SHP77 treated with DMSO at 0.1 percent for 48 hours (cell line): ENCODE results near the gene FHIP2A.
"Not testable (repeated sequence)": the region's sequence is repeated elsewhere in the genome, so short reads cannot be mapped to it uniquely, and the experiment has no call there.

Experiments
- DNase-seq: peaks from one replicate; lab custom pipeline; 2025; lab: John Stamatoyannopoulos, UW

Gene FHIP2A

DNA sequence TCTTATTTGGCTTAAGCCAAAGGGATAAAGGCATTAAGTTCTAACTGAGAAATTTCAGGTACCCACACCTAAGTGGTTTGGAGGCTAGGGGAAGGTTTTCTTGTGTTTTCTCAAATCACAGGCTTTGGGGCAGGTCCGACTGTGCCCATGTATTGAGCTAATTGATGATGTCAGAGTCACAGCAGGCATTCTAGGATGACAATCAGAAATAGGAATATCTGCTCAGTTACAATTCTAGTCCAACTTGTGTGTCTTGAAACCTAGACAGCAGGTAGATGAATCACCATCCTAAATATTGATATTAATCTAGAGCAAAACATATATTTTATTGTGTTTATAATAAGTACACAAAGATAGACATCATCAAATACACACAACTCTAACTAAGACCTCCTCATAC is 2.3 kb upstream of the FHIP2A start:
- DNase-seq, result no peak

DNA sequence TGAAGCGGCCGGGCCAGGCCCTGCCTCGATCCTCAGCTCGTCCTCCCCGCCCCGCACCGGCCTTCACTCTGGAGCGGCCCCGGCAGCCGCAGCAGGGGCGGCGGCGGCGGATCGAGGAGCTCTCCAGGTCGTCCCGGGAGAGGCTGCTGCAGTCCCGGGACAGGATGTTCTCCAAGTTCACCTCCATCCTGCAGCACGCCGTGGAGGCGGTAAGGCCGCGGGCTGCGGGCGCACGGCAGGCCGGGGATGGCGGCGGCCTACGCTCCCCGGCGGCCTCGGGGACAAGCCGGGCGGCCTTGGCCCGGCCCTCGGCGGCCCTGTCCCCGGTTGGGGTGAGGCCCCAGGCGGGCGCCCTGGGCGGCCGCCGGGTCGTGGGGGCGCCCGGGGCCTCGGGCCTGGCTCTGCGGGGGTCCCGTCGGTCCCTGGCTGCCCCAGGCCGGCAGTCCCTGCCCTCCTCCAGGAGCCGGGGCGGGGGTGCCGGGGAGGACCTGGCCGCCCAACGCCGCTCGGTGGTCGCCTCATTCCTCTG is 399 bp downstream of the FHIP2A start:
- no peak for DNase-seq

DNA sequence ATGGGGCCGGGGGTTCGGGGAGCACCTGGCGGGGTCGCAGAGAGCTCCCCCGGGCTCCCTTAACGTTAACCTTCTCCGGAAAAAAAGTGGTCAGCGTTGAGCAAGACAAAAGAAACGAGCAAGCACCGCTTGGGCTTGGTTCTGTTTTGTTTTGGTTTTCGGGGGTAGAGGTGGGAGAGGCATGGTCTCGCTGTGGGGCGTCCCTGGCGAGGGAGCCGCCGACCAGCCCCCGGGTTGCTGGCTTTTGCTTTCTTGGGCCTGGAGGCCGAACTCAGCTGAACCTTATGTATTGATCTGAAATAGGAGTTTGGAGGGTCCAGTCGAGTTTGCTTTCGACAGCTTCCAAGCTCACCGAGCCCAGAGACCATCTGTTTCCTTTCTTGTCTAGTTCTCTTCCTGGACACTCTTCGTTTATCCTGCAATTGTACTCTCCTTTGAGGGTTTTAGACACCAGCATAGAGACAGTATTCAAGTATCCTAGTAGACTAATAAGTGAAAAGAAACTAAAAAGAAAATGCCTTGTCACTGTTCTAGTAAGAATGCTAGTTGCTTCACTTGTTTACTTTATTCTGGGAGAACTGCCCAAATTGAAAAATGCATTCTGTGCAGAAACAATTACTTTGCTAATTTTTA is 980 bp downstream of the FHIP2A start:
- peak; percentile 5 for DNase-seq

DNA sequence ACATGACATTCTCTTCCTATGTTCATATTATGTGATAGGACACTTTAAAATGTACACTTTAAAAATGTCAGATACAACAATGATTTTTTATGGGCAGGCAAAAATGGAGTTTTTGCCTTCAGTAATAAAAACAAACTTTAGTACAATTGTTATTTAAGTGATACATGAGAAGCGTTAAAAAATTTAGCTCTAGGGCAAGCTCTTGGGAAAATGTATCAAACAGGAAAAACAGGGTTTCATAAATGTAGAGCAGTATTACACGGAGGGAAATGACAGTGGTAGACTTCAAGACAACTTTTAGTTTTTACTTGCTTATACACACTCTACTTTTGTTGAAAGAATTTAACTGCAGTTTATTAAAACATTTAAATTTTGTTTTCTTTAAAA is 1.5 kb downstream of the FHIP2A start:
- no peak for DNase-seq

DNA sequence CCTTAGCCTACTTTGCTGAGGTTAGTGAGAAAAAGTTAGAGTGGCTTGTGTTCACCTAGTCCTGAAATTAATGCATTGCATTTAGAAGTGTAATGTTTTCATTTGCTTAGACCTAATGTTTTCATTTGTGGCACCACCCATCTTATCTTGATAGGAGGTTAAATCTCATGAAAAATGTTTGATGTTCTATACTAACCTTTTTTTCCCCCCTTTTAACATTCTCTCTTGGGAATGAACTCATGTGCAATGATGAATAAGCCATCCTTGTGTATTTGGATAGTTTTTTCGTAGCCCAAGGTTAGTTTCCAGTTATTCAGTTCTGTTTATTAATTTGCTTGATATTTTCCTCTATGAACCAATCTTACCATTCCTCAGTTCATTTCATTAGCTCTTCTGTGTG is 2.8 kb downstream of the FHIP2A start:
- no peak for DNase-seq

DNA sequence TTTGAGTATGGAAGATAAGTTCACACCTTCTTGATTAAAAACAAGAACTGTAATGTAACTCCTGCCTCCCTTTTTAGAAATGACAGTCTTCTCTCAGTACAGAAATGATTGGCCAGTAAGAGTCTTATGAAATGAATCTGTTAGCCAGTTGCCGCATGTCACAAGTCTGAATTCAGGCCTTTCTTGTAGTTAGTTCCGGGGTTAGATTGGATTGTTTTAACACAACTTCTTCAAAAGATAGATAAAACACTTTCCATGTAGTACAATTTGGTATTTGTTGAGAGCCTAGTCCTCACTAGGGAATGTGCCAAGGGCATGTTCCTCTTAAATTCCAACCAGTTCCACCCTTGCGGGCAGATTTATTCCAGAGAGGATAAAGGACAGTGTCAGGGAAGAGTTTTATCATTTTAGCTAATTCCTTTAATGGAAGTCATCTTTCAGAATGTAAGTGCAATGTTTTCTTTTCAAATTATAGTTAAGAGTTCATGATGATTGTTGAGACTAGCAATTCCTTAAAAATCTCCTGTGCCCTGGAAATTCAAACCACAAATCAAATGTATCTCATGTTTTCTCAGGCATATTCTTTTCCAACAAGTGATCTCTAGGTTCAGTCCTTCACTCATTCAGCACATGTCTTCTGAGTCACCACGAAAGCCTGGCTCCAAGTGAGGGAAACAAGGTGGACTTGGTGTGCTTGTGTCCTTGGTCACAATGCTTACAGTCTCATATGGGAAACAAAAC is 4.1 kb downstream of the FHIP2A start:
- no peak for DNase-seq

DNA sequence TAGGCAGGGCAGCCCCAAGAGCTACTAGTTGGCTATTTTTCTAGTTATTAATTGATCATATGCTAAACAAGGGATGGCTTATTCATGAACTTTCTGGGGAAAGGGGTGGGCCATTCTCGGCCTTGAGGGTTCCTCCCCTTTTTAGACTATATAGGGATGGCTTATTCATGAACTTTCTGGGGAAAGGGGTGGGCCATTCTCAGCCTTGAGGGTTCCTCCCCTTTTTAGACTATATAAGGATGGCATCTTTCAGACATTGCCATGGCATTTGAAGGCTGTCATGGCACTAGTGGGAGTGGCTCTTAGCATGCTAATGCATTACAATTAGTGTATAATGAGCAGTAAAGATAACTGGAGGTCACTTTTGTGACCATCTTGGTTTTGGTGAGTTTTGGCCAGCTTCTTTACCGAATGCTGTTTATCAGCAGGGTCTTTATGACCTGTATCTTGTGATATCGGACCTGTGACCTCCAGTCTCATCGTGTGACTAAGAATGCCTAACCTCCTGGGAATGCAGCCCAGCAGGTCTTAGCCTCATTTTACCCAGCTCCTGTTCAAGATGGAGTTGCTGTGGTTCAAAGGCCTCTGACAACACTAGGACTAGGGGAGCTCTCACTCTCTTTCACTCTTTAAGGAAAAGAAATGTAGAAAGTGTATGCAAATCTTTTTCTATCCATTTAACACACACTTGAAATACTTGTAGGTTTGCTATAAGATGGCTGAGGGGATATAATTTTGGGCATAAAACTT is 7.8 kb downstream of the FHIP2A start:
- DNase-seq, result no peak

DNA sequence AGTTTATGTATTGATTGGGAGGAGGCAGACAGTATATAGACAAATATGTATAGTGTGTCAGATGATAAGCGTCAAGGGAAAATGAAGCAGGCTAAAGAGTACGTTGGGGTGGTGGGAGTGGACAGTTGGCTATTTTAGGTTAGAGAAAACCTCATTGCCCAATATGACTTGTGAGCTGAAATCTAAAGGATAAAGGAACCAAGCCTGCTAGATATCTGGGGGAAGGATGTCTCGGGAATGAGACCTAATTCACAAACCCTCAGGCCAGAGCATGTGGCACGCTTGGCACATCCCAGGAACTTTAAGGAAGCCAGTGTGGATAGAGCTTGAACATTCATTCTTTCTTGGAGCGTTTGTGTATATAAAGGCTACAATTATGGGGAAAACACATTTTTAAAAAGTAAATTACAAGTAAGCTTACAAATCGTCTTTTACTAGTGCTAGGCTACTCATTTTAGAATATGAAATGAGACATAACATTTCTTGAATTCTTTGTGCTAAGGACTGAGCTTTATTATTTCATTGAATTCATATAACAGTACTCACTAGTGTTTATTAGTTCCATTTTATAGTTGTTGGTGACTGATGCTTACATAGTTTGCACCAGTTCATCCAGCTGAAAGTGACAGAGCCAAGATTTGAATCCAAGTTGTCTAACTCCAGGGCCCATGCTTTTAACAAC is 9.7 kb downstream of the FHIP2A start:
- no peak for DNase-seq

DNA sequence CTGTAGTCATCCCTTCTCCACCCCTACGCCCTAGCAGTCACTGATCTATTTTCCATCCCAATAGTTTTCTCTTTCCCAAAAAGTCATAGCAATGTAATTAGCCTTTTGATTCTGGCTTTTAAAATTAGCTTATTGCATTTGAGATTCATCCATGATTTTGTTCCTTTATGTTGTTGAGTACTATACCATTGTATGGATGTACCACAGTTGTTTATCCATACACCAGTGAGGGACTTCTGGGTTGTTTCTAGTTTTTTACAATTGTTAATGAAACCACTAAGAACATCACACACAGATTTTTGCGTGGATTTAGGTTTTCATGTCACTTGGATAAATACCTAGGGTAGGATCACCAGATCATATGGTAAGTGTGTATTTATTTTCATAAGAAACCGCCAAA is 16.1 kb downstream of the FHIP2A start:
- no peak for DNase-seq

DNA sequence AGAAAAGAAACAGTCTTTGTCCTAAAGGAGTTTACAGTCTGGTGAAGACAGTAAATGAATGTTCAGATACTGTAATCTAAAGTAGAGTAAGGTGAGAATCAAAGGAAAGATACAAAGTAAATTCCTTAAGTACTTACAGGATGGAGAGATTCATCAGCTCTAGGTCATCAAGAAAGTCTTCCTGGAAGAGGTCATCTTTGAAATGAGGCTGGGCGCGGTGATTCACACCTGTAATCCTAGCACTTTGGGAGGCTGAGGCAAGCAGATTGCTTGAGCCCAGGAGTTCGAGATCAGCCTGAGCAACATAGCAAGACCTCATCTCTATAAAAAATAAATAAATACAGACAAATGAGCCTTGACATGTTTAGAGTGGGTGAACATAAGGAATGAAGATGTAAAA is 18.3 kb downstream of the FHIP2A start:
- DNase-seq, result no peak

DNA sequence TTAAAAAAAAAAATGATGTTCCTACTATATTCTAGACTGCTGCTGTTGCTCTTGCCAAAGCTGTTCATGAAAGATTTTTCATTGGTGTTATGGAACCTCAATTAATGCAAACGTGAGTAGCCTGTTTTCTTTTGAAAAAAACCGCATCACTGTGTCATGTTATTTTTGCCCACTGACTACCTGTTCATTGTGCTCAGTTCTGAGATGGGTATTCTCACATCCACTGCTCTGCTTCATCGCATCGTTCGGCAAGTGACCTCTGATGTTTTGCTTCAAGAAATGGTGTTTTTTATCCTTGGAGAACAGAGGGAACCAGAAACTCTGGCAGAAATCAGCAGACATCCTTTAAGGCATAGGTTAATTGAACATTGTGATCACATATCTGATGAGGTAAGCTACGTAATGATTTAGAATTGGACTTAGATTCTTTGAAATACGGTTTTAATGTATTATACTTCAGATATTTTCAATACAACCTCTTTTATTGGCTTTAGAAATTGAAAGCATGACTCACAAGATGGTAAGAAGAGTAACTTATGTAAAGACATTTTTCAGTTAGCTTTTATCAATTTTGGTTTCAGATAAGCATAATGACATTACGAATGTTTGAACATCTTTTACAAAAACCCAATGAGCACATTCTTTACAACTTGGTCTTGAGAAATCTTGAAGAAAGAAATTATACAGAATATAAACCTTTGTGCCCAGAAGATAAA is 24.6 kb downstream of the FHIP2A start:
- DNase-seq, result no peak

DNA sequence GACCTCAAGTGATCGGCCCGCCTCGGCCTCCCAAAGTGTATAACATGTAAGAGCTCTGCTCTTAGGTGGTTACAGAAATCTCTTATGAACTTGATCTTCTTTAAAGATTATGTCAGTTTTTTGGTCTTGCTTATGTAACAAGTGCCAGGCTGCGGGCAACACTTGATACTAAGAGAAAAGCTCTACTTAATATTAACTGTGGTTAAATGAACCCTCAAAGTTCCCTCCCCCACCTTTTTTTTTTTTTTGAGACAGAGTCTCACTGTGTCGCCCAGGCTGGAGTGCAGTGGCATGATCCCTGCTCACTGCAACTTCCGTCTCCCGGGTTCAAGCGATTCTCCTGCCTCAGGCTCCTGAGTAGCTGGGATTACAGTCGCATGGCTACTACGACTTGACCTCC is 25.9 kb downstream of the FHIP2A start:
- not testable (repeated sequence) for DNase-seq

DNA sequence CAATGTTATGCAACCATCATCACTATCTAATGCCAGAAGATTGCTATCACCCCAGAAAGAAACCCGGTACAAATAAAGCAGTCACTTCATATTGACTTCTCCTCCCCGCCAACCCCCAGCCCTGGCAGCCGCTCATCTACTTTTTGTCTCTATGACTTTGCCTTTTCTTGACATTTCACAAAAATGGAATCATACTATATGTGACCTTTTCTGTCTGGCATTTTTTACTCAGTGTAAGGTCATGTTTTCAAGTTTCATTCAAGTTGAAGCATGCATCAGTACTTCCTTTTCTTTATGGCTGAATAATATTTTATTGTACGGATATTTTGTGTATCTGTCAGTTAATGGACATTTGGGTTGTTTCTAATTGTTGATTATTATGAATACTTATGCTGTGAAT is 28.1 kb downstream of the FHIP2A start:
- DNase-seq, result no peak

DNA sequence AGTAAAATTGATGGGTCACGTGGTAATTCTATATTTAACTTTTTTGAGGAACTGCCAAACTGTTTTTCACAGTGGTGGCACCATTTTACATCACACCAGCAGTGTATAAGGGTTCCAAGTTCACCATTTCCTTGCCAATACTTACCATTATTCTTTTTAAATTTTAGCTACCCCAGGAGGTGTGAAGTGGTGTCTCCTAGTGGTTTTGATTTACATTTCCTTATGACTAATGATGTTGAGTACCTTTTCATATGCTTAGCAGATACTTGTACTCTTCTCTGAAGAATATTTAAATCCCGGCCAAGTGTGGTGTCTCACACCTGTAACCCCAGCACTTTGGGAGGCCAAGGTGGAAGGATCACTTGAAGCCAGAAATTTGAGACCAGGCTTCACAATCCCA is 28.5 kb downstream of the FHIP2A start:
- no peak for DNase-seq

DNA sequence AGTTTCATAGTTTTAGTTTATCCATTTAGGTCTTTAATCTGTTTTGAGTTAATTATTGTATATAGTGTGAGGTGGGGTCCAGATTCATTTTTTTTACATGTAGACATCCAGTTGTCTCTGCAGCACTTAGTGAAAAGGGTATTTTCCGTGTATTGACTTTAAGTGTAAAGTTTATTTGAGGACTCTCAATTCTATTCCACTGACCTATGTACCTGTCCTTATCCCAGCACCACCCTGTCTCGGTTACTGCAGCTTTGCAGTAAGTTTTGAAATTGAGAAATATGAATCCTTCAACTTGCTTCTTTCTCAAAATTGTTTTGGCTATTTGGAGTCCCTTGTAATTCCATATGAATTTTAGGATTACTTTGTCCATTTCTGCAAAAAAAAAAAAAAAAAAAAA is 29.8 kb downstream of the FHIP2A start:
- DNase-seq, result no peak

DNA sequence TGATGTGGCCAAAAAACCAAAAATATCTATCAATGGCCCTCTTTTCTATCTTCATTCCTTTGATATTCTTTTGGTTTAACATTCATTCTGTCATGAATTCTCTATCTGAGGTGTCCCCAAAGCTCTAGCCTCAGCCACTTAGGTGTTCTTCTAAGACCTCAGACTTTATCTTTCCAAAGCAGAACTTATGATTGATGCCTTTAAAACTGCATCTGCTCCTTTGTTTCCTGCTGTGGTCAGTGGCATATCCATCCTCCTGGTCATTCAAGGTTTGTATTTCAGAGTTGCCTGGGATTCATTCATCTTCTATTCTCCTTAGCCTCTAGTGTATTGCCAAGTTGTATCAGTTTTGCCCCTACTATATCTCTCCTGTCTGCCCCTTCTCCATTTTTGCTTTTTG is 30.6 kb downstream of the FHIP2A start:
- DNase-seq, result no peak

DNA sequence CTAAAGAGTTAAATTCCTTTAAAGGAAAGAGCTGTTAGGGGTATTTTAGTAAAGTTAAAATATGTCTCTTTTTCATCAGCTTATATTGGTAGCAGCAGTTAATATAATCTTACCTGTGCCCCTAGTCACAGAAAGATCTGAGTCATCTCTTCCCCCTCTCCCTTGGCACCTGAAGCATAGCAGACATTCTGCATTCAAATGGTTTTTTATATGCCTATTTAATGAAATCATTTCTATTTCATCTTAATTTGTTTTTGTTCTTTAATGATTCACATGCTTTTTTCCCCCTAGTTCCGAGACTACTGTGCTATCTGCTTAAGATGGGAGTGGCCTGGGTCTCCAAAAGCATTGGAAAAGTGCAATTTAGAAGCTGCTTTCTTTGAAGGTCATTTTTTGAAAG is 33.3 kb downstream of the FHIP2A start:
- no peak for DNase-seq

DNA sequence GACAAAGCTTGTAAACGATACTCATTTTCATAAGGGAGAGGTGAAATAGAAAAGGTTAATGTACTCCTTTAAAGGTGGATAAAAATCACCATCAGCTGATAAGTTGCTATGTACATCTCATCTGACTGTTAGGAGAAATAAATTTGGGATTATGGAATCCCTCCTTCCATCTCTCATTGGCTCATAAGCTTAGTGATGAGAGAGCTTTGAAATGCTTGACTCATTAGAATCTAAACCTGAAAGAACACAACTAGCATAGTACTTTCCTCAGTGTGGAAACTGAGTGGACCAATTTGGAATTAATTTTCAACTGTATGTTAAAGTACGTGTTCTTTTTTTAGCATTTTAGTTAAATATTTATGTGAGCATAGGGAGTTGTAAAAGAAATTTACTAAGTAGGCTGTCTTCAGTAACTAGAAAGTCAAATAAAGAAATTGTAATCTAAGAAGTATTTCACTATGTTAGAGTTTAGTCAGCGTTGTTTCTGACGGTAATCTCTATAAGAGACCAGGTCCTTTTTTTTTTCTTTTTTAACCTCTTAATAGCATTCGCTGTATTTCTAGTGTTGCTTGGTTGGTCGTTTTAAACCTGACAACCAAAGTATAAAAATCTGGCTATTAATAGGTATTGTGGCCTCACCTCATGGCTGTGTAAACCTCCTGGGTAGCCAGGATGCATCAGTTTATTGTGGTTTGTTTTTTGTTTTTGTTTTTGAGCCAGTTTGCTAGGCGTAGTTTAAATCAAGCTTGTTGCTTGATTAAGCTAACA is 34.4 kb downstream of the FHIP2A start:
- DNase-seq, result no peak

DNA sequence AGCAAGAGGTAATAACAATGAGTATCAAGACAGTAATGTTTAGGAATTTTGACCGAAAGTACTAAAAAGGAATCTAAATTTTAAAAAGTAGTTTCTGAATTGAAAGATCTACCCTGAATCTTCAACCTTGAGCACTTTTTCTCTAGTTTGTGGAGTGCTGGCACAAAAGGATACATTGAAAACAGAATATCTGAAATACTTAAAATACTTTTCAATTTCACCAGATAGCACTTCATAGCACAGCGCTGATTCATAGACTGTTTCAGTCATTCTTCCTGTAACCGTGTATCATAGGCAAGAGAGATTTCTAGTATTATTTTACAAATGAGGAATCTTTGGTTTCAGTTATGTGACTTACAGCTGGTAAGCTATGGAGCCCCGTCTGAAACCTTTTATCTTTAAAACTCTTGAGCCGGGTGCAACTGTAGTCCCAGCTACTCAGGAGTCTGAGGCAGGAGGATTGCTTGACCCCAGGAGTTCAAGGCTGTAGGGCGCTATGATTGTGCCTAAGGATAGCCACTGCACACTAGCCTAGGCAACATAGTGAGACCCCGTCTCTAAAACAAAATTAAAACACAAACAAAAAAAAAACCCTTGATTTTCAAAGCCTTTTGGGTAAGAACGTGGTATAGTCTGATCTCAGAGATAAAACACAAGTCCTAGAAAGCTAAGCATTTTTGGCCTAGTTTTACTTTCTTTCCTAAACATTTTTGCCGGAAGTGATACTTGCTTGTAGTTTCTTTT is 35.1 kb downstream of the FHIP2A start:
- DNase-seq, result no peak

DNA sequence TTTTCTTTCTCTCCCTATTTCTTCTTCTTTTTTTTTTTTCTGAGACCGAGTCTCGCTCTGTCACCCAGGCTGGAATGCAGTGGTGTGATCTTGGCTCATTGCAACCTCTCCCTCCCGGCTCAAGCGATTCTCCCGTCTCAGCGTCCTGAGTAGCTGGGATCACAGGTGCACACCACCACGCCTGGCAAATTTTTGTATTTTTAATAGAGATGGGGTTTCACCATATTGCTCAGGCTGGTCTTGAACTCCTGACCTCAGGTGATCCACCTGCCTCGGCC is 35.6 kb downstream of the FHIP2A start:
- not testable (repeated sequence) for DNase-seq
